Neuronal stem cell (in vitro differentiated cells): ENCODE data around the gene NRXN3.

Source experiments
- DNase-seq: peaks from one replicate; pipeline ENCODE4 v3.0.0-alpha.2; 2013; ENCODE audit warnings: low spot score
- H2AFZ ChIP-seq: one replicate; pipeline ENCODE4 v1.6.1; 2013; ENCODE audit warnings: mild to moderate bottlenecking, low read length, inconsistent platforms
- H2AK5ac ChIP-seq: 2 replicates; pipeline ENCODE4 v1.6.1; 2013; ENCODE audit warnings: low read depth, mild to moderate bottlenecking, inconsistent platforms, low read length, moderate library complexity, mixed read lengths
- H2BK120ac ChIP-seq: 2 replicates; pipeline ENCODE4 v1.6.1; 2013; ENCODE audit warnings: low read depth, mild to moderate bottlenecking, inconsistent platforms, low read length, moderate library complexity, mixed read lengths
- H2BK12ac ChIP-seq: one replicate; pipeline ENCODE4 v1.6.1; 2013; ENCODE audit warnings: low read length, inconsistent platforms
- H2BK15ac ChIP-seq: 2 replicates; pipeline ENCODE4 v1.6.1; 2013; ENCODE audit warnings: mild to moderate bottlenecking, low read length, inconsistent platforms, mixed read lengths
- H2BK5ac ChIP-seq: one replicate; pipeline ENCODE4 v1.6.1; 2013; ENCODE audit warnings: inconsistent platforms, mild to moderate bottlenecking, low read length, moderate library complexity
- H3K14ac ChIP-seq: one replicate; pipeline ENCODE4 v1.6.1; 2013; ENCODE audit warnings: low read length, inconsistent platforms
- H3K18ac ChIP-seq: 2 replicates; pipeline ENCODE4 v1.6.1; 2013; ENCODE audit warnings: low read length, inconsistent platforms
- H3K23ac ChIP-seq: 2 replicates; pipeline ENCODE4 v1.6.1; 2013; ENCODE audit warnings: low read depth, mild to moderate bottlenecking, mixed read lengths, low read length, inconsistent platforms; ENCODE audit not compliant: poor library complexity
- H3K27ac ChIP-seq: replicated peaks from 3 replicates; pipeline ENCODE4 v1.5.1; 2013; ENCODE audit warnings: low read length, inconsistent platforms
- H3K27me3 ChIP-seq, 3 experiments: 2 replicates each; pipeline ENCODE4 v1.6.1; 2013; ENCODE audit warnings: low read length in 3 of 3, mild to moderate bottlenecking in 2 of 3, inconsistent platforms in 1 of 3, low read depth in 1 of 3, mixed read lengths in 1 of 3, moderate library complexity in 1 of 3; ENCODE audit not compliant: control insufficient read depth in 3 of 3, insufficient read depth in 3 of 3
- H3K36me3 ChIP-seq, 2 donors: replicated peaks in 1 of 2; 2 replicates each; pipeline ENCODE4 v1.6.1; 2013; ENCODE audit warnings: low read length in 2 of 2; ENCODE audit not compliant: control insufficient read depth in 2 of 2, insufficient read depth in 2 of 2
- H3K4ac ChIP-seq: 2 replicates; pipeline ENCODE4 v1.6.1; 2013; ENCODE audit warnings: inconsistent platforms, mild to moderate bottlenecking, low read length, moderate library complexity
- H3K4me1 ChIP-seq, 2 donors: 1 replicate in 1 of 2; 2 replicates in 1 of 2; pipeline ENCODE4 v1.6.1; 2013; ENCODE audit warnings: low read length in 2 of 2, low read depth in 1 of 2; ENCODE audit not compliant: control insufficient read depth in 2 of 2, insufficient read depth in 1 of 2
- H3K4me2 ChIP-seq: one replicate; pipeline ENCODE4 v1.6.1; 2013; ENCODE audit warnings: mild to moderate bottlenecking, low read length, inconsistent platforms; ENCODE audit not compliant: insufficient read depth, poor library complexity, severe bottlenecking
- H3K4me3 ChIP-seq, 2 donors: 2 replicates each; pipeline ENCODE4 v1.5.1; 2013; ENCODE audit warnings: low read length in 2 of 2, mild to moderate bottlenecking in 2 of 2, inconsistent platforms in 1 of 2, moderate library complexity in 1 of 2
- H3K79me1 ChIP-seq: one replicate; pipeline ENCODE4 v1.6.1; 2013; ENCODE audit warnings: low read depth, mild to moderate bottlenecking, inconsistent platforms, low read length, moderate library complexity
- H3K9ac ChIP-seq: one replicate; pipeline ENCODE4 v1.6.1; 2013; ENCODE audit warnings: mild to moderate bottlenecking, low read depth, low read length, inconsistent platforms; ENCODE audit not compliant: poor library complexity
- H3K9me3 ChIP-seq, 2 donors: replicated peaks in 1 of 2; 2 replicates each; pipeline versions ENCODE3 to v1.6.1; 2013; ENCODE audit warnings: low read length in 2 of 2, mild to moderate bottlenecking in 2 of 2, inconsistent platforms in 1 of 2, low read depth in 1 of 2, mixed read lengths in 1 of 2, moderate library complexity in 1 of 2; ENCODE audit not compliant: control insufficient read depth in 2 of 2, insufficient read depth in 1 of 2
- H4K8ac ChIP-seq: one replicate; pipeline ENCODE4 v1.6.1; 2013; ENCODE audit warnings: low read depth, mild to moderate bottlenecking, inconsistent platforms, low read length, moderate library complexity
- H4K91ac ChIP-seq: one replicate; pipeline ENCODE4 v1.6.1; 2013; ENCODE audit warnings: low read length, low read depth, mild to moderate bottlenecking, inconsistent platforms; ENCODE audit not compliant: poor library complexity
- WGBS, 2 donors: extraction: QIAGEN DNeasy Blood & Tissue Kit; methylation state at CpG; one replicate each; pipeline ENCODE4 v1.1.7; 2013; ENCODE audit warnings: missing lambda C conversion rate in 2 of 2, mixed read lengths in 1 of 2; ENCODE audit not compliant: insufficient read length in 2 of 2, insufficient replicate concordance in 1 of 2; ENCODE audit errors: extremely low coverage in 2 of 2; 5-methylcytosine and 5-hydroxymethylcytosine counted together

Gene NRXN3

GRCh38 chr14:78970677-78971076 lies 800.5 kb downstream of the NRXN3 start:
- no peak overlapping the region for H3K4me2 ChIP-seq
- no peak overlapping the region for H2BK12ac ChIP-seq
- H4K91ac ChIP-seq: no peak overlapping the region
- H3K27ac ChIP-seq: no peak overlapping the region
- no peaks in the 10 kb centered on the region for H3K79me1 ChIP-seq
- no peaks in the 10 kb centered on the region for H3K27me3 ChIP-seq
- no peaks in the 10 kb centered on the region for H3K4me1 ChIP-seq
- no peak overlapping the region for H3K4ac ChIP-seq
- H3K18ac ChIP-seq: no peak overlapping the region
- no peak overlapping the region for H2BK5ac ChIP-seq
- no peak overlapping the region for H3K23ac ChIP-seq
- no peaks in the 10 kb centered on the region for H3K9me3 ChIP-seq
- H2BK15ac ChIP-seq: no peak overlapping the region
- no peak for DNase-seq
- no peak overlapping the region for H3K9ac ChIP-seq
- no peak overlapping the region for H4K8ac ChIP-seq
- no peaks in the 10 kb centered on the region for H3K36me3 ChIP-seq
- no peak overlapping the region for H3K4me3 ChIP-seq
- no peak overlapping the region for H2AFZ ChIP-seq
- H3K14ac ChIP-seq: no peak overlapping the region
- no CpG with 5 or more reads among the region's 5 CpGs for WGBS, 2 donors
- H2BK120ac ChIP-seq: no peak overlapping the region
- H2AK5ac ChIP-seq: no peak overlapping the region

DNA sequence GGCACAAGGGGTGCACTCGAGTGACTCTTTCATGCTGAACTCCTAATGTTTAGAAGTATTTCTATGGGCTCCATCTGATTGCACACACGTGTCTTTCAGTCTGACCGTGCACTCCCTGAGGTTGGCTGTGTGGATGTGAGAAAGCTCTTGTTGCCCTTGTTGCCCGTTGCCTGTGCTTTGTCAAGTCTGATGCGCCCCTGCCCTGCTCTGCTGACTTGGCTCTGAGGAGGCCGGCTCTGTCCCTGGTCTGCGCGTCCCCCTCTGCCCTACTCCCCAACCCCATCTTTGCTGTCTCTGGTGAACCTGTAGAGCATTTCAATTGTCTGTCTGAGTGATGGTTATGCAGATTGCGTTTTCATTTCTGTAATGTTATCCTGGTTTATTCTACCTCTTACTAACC lies 802.3 kb downstream of the NRXN3 start:
- Histone ChIP-seq H3K4me2 (no peak overlapping the region), H4K8ac (no peak overlapping the region), H2BK5ac (no peak overlapping the region), H3K79me1 (no peaks in the 10 kb centered on the region), H2BK15ac (no peak overlapping the region), H4K91ac (no peak overlapping the region), H3K27me3 (no peaks in the 10 kb centered on the region), H3K14ac (no peak overlapping the region), H2BK12ac (no peak overlapping the region), H3K4me1 (no peaks in the 10 kb centered on the region), H3K9me3 (no peaks in the 10 kb centered on the region), H2AFZ (no peak overlapping the region), H3K36me3 (no peaks in the 10 kb centered on the region), H3K4ac (no peak overlapping the region), H3K9ac (no peak overlapping the region), H2AK5ac (no peak overlapping the region), H3K23ac (no peak overlapping the region), H3K27ac (no peak overlapping the region), H2BK120ac (no peak overlapping the region), H3K4me3 (no peak overlapping the region), H3K18ac (no peak overlapping the region)
- DNase-seq: no peak
- no CpG with 5 or more reads among the region's 9 CpGs for WGBS, 2 donors

GRCh38 chr14:78974691-78975090 lies 804.5 kb downstream of the NRXN3 start:
- H2AK5ac ChIP-seq: no peak overlapping the region
- no peak overlapping the region for H3K4ac ChIP-seq
- H3K9ac ChIP-seq: no peak overlapping the region
- no peaks in the 10 kb centered on the region for H3K36me3 ChIP-seq
- no peak overlapping the region for H2BK120ac ChIP-seq
- H2BK5ac ChIP-seq: no peak overlapping the region
- H3K27ac ChIP-seq: no peak overlapping the region
- H2BK15ac ChIP-seq: no peak overlapping the region
- H3K14ac ChIP-seq: no peak overlapping the region
- no peak overlapping the region for H2BK12ac ChIP-seq
- H3K23ac ChIP-seq: no peak overlapping the region
- H4K8ac ChIP-seq: no peak overlapping the region
- no peak overlapping the region for H2AFZ ChIP-seq
- no peak overlapping the region for H4K91ac ChIP-seq
- no peaks in the 10 kb centered on the region for H3K79me1 ChIP-seq
- H3K9me3 ChIP-seq: no peaks in the 10 kb centered on the region
- no peak overlapping the region for H3K4me2 ChIP-seq
- H3K4me1 ChIP-seq: no peaks in the 10 kb centered on the region
- DNase-seq: no peak
- no peak overlapping the region for H3K4me3 ChIP-seq
- H3K18ac ChIP-seq: no peak overlapping the region
- H3K27me3 ChIP-seq: no peaks in the 10 kb centered on the region
- no CpG with 5 or more reads among the region's 3 CpGs for WGBS, 2 donors

DNA sequence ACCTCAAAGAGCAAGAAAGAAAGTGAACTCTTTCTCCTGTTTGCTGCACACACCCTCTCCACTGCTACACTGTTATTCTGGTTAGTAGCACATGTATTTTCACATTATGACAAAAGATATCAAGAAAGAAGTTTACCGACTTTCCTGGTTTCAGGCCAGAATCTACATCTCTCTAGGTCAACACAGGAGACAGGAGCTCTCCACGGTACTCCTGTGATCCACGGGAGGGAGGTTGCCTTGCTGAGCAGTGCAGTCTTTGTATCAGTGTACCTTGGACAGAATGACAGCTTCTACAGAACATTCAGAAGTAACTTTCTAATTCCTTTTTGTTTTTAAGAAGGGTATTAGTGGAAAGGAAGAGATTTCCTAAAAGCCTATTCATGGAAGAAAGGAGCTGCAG lies 805.6 kb downstream of the NRXN3 start:
- WGBS, 2 donors: no CpG with 5 or more reads among the region's 3 CpGs
- H3K27ac ChIP-seq: no peak overlapping the region
- no peak overlapping the region for H2BK5ac ChIP-seq
- no peak overlapping the region for H3K9ac ChIP-seq
- no peaks in the 10 kb centered on the region for H3K4me1 ChIP-seq
- no peak overlapping the region for H4K91ac ChIP-seq
- no peaks in the 10 kb centered on the region for H3K27me3 ChIP-seq
- no peak for DNase-seq
- no peak overlapping the region for H3K4ac ChIP-seq
- no peak overlapping the region for H2BK12ac ChIP-seq
- no peak overlapping the region for H3K4me3 ChIP-seq
- H2BK120ac ChIP-seq: no peak overlapping the region
- H2AFZ ChIP-seq: no peak overlapping the region
- H3K18ac ChIP-seq: no peak overlapping the region
- no peak overlapping the region for H2BK15ac ChIP-seq
- H3K23ac ChIP-seq: no peak overlapping the region
- no peaks in the 10 kb centered on the region for H3K79me1 ChIP-seq
- H3K4me2 ChIP-seq: no peak overlapping the region
- no peak overlapping the region for H2AK5ac ChIP-seq
- no peak overlapping the region for H4K8ac ChIP-seq
- H3K14ac ChIP-seq: no peak overlapping the region
- peaks cover 0 to 2% of the 10 kb centered on the region in 2 donors for H3K9me3 ChIP-seq
- H3K36me3 ChIP-seq: no peaks in the 10 kb centered on the region
